HCT116 (cell line): ENCODE data around the gene TDRD12. TPM values are rescaled to one million over a fixed set of nuclear protein-coding genes. Genes with fewer than 3 reads are reported as not detected.
"Not testable (repeated sequence)": the region's sequence is repeated elsewhere in the genome, so short reads cannot be mapped to it uniquely, and the experiment has no call there.

Source experiments
- ATAC-seq: fragments of 200-7000 bp; cut with Tn5 transposase; 2 replicates; pipeline ENCODE4 v1.9.1; 2020; ENCODE audit warnings: mild to moderate bottlenecking, moderate library complexity
- BruUV-seq: library from RNA; stranded (reverse); fragments of 400-500 nt; replicated peaks from 2 replicates; lab custom pipeline; 2021; lab: Mats Ljungman, UMichigan
- CTCF ChIA-PET: fragments of 300-600 bp; sonication (Branson Sonifier 250); formaldehyde crosslinking; loops from one replicate; lab custom pipeline; 2021; ENCODE audit warnings: antibody characterized with exemption; lab: Charles Lee
- POLR2A ChIA-PET: fragments of 300-600, 350-600 bp; sonication (Branson Sonifier 250); formaldehyde crosslinking; loops from one replicate; lab custom pipeline; 2021; ENCODE audit warnings: antibody characterized with exemption; lab: Charles Lee
- RAD21 ChIA-PET, 2 experiments: fragments of 300-600 bp; sonication (Branson Sonifier 250); formaldehyde crosslinking; loops; one replicate each; lab custom pipeline; 2023; ENCODE audit warnings: low total read pairs in 2 of 2; ENCODE audit not compliant: uncharacterized antibody in 2 of 2, unreplicated experiment in 2 of 2, low non-redundant PET in 1 of 2; lab: Charles Lee
- DNase-seq: peaks from one replicate; pipeline ENCODE4 v3.0.0-alpha.2; 2010; ENCODE audit warnings: low read depth, low spot score
- H2AFZ ChIP-seq: fragments of 200-600 bp; shearing (Covaris generic), sonication (generic); 2 replicates; pipeline ENCODE4 v1.6.1; 2017; ENCODE audit warnings: low read depth, mixed run types, mixed read lengths, antibody characterized with exemption, low read length; ENCODE audit not compliant: poor library complexity, severe bottlenecking
- H3K27ac ChIP-seq: 2 replicates; pipeline ENCODE4 v1.5.1; 2012; ENCODE audit warnings: low read depth, low read length
- H3K27me3 ChIP-seq: fragments of 200-600 bp; sonication (generic); 2 replicates; pipeline ENCODE4 v1.6.1; 2016; ENCODE audit warnings: mixed run types, low read length, mixed read lengths; ENCODE audit not compliant: insufficient read depth
- H3K36me3 ChIP-seq, 2 experiments: fragments of 200-500 bp in 1 of 2; fragments of 200-600 bp in 1 of 2; sonication (Bioruptor generic) in 1 of 2; sonication (generic) in 1 of 2; 2 replicates each; pipeline versions ENCODE4 v1.5.1 to v1.6.1; 2014 to 2016; ENCODE audit warnings: low read length in 2 of 2, inconsistent platforms in 1 of 2, mixed read lengths in 1 of 2, mixed run types in 1 of 2; ENCODE audit not compliant: insufficient read depth in 2 of 2, control insufficient read depth in 1 of 2
- H3K4me1 ChIP-seq, 2 experiments: fragments of 200-600 bp in 1 of 2; sonication (generic) in 1 of 2; 2 replicates each; pipeline versions ENCODE4 v1.5.1 to v1.6.1; 2012 to 2017; ENCODE audit warnings: low read length in 2 of 2, inconsistent platforms in 1 of 2, mild to moderate bottlenecking in 1 of 2, mixed read lengths in 1 of 2, mixed run types in 1 of 2, moderate library complexity in 1 of 2; ENCODE audit not compliant: insufficient read depth in 2 of 2, control insufficient read depth in 1 of 2
- H3K4me2 ChIP-seq: fragments of 200-600 bp; sonication (generic); 2 replicates; pipeline ENCODE4 v1.6.1; 2017; ENCODE audit warnings: mixed run types, low read length, mixed read lengths
- H3K4me3 ChIP-seq, 2 experiments: fragments of 200-600 bp in 1 of 2; sonication (generic) in 1 of 2; replicated peaks in 1 of 2; 2 replicates each; pipeline ENCODE4 v1.5.1; 2011 to 2016; ENCODE audit warnings: low read length in 2 of 2, control low read depth in 1 of 2, low read depth in 1 of 2, mild to moderate bottlenecking in 1 of 2, mixed read lengths in 1 of 2, mixed run types in 1 of 2
- H3K79me2 ChIP-seq: fragments of 200-600 bp; sonication (generic); 2 replicates; pipeline ENCODE4 v1.6.1; 2017; ENCODE audit warnings: mild to moderate bottlenecking, mixed run types, low read length, moderate library complexity, mixed read lengths; ENCODE audit not compliant: insufficient read depth
- H3K9ac ChIP-seq: fragments of 200-600 bp; sonication (generic); 2 replicates; pipeline ENCODE4 v1.6.1; 2016; ENCODE audit warnings: low read length, mixed read lengths
- H3K9me2 ChIP-seq: fragments of 200-600 bp; sonication (generic), shearing (Covaris generic); 2 replicates; pipeline ENCODE4 v1.6.1; 2017; ENCODE audit warnings: mixed run types, mild to moderate bottlenecking, moderate library complexity; ENCODE audit not compliant: insufficient read depth
- H3K9me3 ChIP-seq, 2 experiments: fragments of 200-500 bp in 1 of 2; fragments of 200-600 bp in 1 of 2; sonication (Bioruptor generic) in 1 of 2; sonication (generic) in 1 of 2; 2 replicates each; pipeline ENCODE4 v1.6.1; 2014 to 2017; ENCODE audit warnings: low read length in 2 of 2, mixed read lengths in 2 of 2, inconsistent platforms in 1 of 2, low read depth in 1 of 2, mild to moderate bottlenecking in 1 of 2, mixed run types in 1 of 2, moderate library complexity in 1 of 2; ENCODE audit not compliant: control insufficient read depth in 1 of 2, insufficient read depth in 1 of 2
- H4K20me1 ChIP-seq: fragments of 200-600 bp; sonication (generic), shearing (Covaris generic); 2 replicates; pipeline ENCODE4 v1.6.1; 2017; ENCODE audit warnings: mixed run types, mild to moderate bottlenecking, moderate library complexity; ENCODE audit not compliant: insufficient read depth
- ATF3 ChIP-seq: IDR thresholded peaks from 2 replicates; pipeline ENCODE4 v1.6.1; 2012
- CEBPB ChIP-seq: IDR thresholded peaks from 2 replicates; pipeline ENCODE4 v1.6.1; 2012; ENCODE audit warnings: low read depth
- CTCF ChIP-seq, 3 experiments: fragments of 200-600 bp in 1 of 3; sonication (generic) in 1 of 3; IDR thresholded peaks in 2 of 3; conservative IDR thresholded peaks in 1 of 3; 2 replicates each; pipeline ENCODE4 v1.5.1; 2012 to 2017; ENCODE audit warnings: low read depth in 2 of 3, low read length in 2 of 3, antibody characterized with exemption in 1 of 3, borderline replicate concordance in 1 of 3, control low read depth in 1 of 3, mild to moderate bottlenecking in 1 of 3, mixed read lengths in 1 of 3, mixed run types in 1 of 3, moderate library complexity in 1 of 3; ENCODE audit not compliant: insufficient read depth in 1 of 3
- EGR1 ChIP-seq: IDR thresholded peaks from 2 replicates; pipeline ENCODE4 v1.6.1; 2012; ENCODE audit warnings: low read depth
- ELF1 ChIP-seq: IDR thresholded peaks from 2 replicates; pipeline ENCODE4 v1.6.1; 2012; ENCODE audit warnings: low read depth, borderline replicate concordance
- EZH2 ChIP-seq: fragments of 200-600 bp; sonication (generic); IDR thresholded peaks from 2 replicates; pipeline ENCODE4 v1.6.1; 2017; ENCODE audit warnings: antibody characterized with exemption, mixed run types
- EZH2phosphoT487 ChIP-seq: fragments of 200-600 bp; IDR thresholded peaks from 2 replicates; pipeline ENCODE4 v1.6.1; 2018; ENCODE audit warnings: antibody characterized with exemption, borderline replicate concordance
- FOSL1 ChIP-seq: IDR thresholded peaks from 2 replicates; pipeline ENCODE4 v1.6.1; 2012; ENCODE audit warnings: low read depth
- JUND ChIP-seq: IDR thresholded peaks from 2 replicates; pipeline ENCODE4 v1.6.1; 2012
- MAX ChIP-seq: IDR thresholded peaks from 2 replicates; pipeline ENCODE4 v1.6.1; 2012
- POLR2A ChIP-seq: IDR thresholded peaks from 2 replicates; pipeline ENCODE4 v1.7.0; 2011; ENCODE audit warnings: borderline replicate concordance; ENCODE audit not compliant: insufficient read depth, insufficient read length; ENCODE audit errors: extremely low read depth
- REST ChIP-seq: IDR thresholded peaks from 2 replicates; pipeline ENCODE4 v1.6.1; 2012; ENCODE audit warnings: low read depth
- SIN3A ChIP-seq: IDR thresholded peaks from 2 replicates; pipeline ENCODE4 v1.6.1; 2012; ENCODE audit warnings: low read depth
- SP1 ChIP-seq: IDR thresholded peaks from 2 replicates; pipeline ENCODE4 v1.6.1; 2012; ENCODE audit warnings: low read depth
- SRF ChIP-seq: IDR thresholded peaks from 2 replicates; pipeline ENCODE4 v1.6.1; 2012; ENCODE audit warnings: low read depth
- TCF7L2 ChIP-seq: IDR thresholded peaks from 2 replicates; pipeline ENCODE4 v1.7.0; 2011; ENCODE audit warnings: borderline replicate concordance, inconsistent platforms; ENCODE audit not compliant: insufficient read depth, insufficient read length; ENCODE audit errors: extremely low read depth
- ZFX ChIP-seq: fragments of 450-650 bp; IDR thresholded peaks from 2 replicates; pipeline ENCODE4 v1.6.1; 2017
- ZNF274 ChIP-seq: fragments of 200-500 bp; sonication (Bioruptor generic); IDR thresholded peaks from 2 replicates; pipeline ENCODE4 v1.6.1; 2014; ENCODE audit warnings: mild to moderate bottlenecking, low read depth, low read length, inconsistent platforms
- intact Hi-C: fragments of 100-400 bp; cut with micrococcal nuclease; formaldehyde crosslinking; loops from 2 replicates; pipeline ENCODE4 v1.10.0; 2022
- total RNA-seq: library from RNA; stranded (reverse); gene quantifications from one replicate; pipeline ENCODE4 v1.2.1, GENCODE V29; 2021; ENCODE audit not compliant: unreplicated experiment

The TDRD12 gene
- total RNA-seq, 1 experiment from 2014 or later, result 0.30 TPM

GRCh38 chr19:32831611-32832010, 112.0 kb downstream of the TDRD12 start:
- Histone ChIP-seq H3K36me3 (no peaks in the 10 kb centered on the region), H3K4me3 (no peak overlapping the region), H4K20me1 (no peaks in the 10 kb centered on the region), H2AFZ (no peak overlapping the region), H3K4me1 (0 out of 4 replicates have a peak, but pooled peaks cover 2% of the 10 kb centered on the region in 2 experiments), H3K4me2 (no peak overlapping the region), H3K27ac (no peak overlapping the region), H3K9me2 (no peaks in the 10 kb centered on the region), H3K9ac (no peak overlapping the region), H3K27me3 (no peaks in the 10 kb centered on the region), H3K9me3 (no peaks in the 10 kb centered on the region), H3K79me2 (no peaks in the 10 kb centered on the region)
- DNase-seq, result no peak
- intact Hi-C loops, result no loop called here
- RAD21 ChIA-PET, result no interaction called here
- TF ChIP-seq EGR1 (no peak), SP1 (no peak), CEBPB (no peak), ELF1 (no peak), EZH2phosphoT487 (no peak), JUND (no peak), FOSL1 (no peak), CTCF (IDR thresholded peaks at IDR 0.05 in 2 of 3, conservative IDR thresholded peaks at IDR 0.05 in 1 of 3; ENCODE audit: borderline replicate concordance in 1 of 3, insufficient read depth in 1 of 3, low read depth in 2 of 3, low read length in 2 of 3) (no peak), ZNF274 (no peak), SIN3A (no peak), ATF3 (no peak), TCF7L2 (no peak), SRF (no peak), ZFX (no peak), MAX (no peak), POLR2A (no peak), EZH2 (no peak), REST (no peak)
- no TSS peak for BruUV-seq
- POLR2A ChIA-PET, result no interaction called here
- CTCF ChIA-PET, result no interaction called here
- ATAC-seq, result no peak

- BruUV-seq, CTCF ChIA-PET, POLR2A ChIA-PET, H4K20me1 ChIP-seq, H3K4me1 ChIP-seq, H2AFZ ChIP-seq, DNase-seq, H3K9me3 ChIP-seq, intact Hi-C loops, H3K27ac ChIP-seq, RAD21 ChIA-PET, H3K4me2 ChIP-seq, H3K36me3 ChIP-seq, ATAC-seq, H3K27me3 ChIP-seq, H3K9me2 ChIP-seq, H3K4me3 ChIP-seq, H3K79me2 ChIP-seq, H3K9ac ChIP-seq: not testable (repeated sequence)
Measured at GRCh38 chr19:32832094-32832493, 112.5 kb downstream of the TDRD12 start.
